NCI-H526 (cell line): ENCODE data around the gene GRIK3.

Experiments used
- DNase-seq, 2 experiments: peaks; one replicate each; lab custom pipeline; 2025; lab: John Stamatoyannopoulos, UW

Gene GRIK3

DNA sequence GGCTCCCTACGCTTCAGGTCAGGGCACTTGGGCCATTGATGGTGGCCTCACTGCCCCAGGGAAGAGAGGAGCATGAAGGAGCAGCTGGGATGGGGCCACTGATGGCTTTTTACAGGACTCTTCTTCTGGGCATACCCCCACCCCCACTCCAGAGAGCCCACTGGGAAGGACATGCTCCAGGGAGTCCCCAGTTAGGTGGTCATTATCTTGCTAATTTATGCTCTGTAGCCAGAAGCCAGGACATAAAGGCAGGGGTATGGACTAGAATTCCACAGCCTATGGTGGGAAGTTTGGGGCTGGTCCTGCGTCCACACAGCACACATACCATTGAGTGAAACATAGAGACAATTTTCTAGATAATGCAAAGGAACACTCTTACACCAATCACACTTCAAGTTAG, 8.8 kb upstream of the GRIK3 start:
- DNase-seq: no peak

DNA sequence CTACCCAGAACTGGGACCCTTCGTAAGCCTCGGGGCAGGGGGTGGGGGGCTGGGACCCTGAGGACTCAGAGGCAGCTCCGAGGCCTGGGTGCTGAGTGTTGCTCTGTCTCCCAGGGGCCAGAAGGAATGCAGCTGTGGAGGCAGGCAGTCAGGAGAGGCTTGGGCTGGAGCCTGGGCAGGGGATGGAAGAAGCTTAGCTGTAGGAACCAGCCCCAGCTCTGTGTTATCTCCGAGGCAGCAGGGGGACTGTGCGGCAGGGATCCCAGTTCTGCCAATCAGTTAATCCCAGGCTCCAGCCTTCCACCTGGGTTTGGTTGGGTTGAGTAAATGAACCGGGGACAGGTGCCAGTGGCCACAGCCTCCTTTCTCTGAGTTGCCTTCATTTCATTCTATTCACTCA, 8.2 kb upstream of the GRIK3 start:
- no peak for DNase-seq

DNA sequence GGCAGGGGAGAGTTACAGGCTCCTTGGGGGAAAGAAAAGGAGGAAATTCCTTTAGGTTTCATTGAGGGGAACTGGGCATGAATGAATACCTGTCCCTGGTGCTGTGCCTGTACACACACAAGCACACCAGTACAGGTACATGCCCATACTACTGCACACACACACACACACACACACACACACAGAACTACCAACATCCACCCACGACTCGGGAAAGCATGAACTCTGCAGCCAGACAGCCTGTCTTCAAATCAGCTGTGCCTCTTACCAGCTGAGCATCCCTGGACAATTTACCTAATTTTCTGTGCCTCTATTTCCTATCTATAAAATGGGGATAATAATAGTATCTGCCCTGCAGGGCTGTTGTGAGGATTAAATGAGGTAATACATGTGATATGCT, 7.2 kb upstream of the GRIK3 start:
- no peak for DNase-seq

DNA sequence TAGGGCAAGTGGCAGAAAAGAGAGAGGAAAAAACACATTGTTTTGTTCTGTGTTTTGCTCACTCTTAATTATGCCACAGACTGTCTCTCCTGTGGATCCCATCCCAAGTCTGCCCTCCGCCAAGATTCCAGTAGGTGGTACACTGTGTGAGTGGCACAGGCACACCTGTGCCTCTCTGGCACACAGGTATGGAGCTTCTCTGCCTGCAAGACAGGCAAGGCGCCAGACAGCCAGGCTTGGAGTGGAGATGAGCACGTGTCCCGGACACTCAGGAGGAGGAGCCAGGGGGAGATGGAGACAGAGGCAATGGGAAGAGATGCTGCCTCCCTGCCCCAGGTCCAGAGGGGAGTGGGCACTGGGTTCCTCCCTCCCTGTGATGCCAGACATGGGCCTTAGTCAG, 6.5 kb upstream of the GRIK3 start:
- DNase-seq: peak; percentile 77 to 78

DNA sequence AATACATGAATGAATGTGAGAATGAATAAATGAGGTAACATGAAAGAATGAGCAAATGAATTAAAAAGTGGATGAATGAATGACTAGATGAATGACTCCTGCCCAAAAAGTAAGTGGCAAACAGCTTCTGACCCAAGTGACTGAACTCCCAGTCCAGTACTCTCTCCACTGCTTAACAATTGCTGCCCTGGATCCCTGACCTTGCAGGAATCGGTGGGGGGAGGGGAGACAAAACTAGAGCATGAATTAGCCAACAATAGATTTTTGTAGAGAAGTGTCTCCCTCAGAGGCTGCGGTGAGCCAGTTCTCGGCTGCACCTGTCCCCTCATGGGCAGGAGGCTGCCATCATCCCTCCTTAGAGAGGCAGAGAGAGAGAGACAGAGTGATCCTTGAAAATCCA, 5.9 kb upstream of the GRIK3 start:
- peak in 1 of 2 experiments; percentile 39 for DNase-seq

DNA sequence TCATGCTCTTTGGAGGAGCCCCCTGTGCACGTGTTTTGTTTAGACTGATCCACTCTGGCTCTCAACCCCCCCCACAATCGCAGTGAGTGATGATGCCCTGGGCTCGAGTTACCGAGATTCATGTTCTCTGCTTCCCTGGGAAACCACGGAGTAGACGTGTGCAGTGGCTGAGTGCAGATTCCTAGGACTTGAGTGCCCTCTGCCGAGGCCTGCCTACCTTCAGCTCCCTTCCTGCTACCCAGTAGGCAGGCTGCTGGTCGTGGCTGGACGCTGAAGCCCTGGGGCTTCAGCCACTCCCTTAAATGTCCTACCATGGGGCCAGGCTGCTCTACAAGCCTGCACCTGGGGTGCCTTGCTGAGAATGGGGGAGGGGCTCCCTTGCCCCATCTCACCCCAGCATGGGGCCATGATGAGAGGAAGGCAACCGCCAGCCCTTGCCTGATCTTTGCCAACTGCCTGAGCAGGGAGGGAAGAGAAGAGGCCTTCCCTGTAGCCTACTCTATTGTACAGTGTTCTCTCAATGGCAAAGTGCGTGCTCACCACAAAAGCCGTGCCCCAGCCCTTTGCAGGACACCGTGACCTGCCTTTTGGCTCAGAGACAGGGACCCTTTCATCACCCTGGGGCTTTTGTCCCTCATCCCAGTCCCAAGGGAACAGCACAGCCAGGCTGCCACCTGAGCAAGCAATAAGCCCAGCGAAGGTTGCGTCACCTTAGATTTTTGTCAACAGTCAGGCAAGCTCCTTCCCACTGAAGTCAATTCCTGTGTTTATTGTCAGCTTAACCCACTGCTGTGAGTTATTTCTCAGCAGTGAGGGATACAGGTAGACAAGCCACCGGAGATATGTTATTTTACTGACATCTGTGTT, 4.1 kb upstream of the GRIK3 start:
- peak; percentile 89 to 97 for DNase-seq

DNA sequence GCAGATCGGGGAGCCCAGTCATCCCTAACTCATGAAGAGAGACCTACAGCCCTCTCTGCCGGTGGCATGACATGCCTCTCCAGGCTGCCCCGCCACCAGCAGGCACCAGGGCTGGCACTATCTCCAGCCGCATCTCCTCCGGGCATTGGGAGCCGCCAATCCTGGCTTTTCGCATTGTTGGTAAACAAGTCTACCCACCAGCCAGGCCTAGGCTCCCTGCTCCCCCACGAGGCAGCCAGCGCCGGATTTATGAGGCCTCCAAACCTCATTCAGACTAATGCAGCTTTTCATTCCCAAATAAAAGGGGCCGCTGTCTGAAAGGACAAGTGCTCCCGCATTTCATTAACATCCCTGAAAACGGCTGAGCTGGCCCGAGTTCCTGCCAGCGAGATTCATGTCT, 3.4 kb upstream of the GRIK3 start:
- DNase-seq: peak in 1 of 2 experiments; percentile 55

DNA sequence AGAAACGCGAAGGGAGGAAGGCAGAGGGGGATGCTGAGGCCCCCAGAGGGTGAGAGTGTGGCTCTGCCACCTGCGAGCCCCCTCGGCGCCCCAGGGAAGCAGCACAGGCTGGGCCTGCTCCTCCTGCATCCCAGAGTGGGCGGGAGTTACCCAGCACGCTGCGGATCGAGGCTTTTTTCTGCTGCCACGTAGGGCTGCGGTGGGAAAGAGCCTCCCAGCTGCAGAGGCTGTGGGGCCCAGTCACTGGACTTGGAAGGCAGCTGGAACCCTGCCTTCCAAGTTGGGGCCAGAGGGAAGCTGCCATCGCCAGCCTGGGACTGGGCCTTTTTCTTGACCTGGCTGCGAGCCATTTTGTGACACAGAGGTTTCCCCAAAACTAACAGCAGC, 2.3 kb upstream of the GRIK3 start:
- DNase-seq: no peak

DNA sequence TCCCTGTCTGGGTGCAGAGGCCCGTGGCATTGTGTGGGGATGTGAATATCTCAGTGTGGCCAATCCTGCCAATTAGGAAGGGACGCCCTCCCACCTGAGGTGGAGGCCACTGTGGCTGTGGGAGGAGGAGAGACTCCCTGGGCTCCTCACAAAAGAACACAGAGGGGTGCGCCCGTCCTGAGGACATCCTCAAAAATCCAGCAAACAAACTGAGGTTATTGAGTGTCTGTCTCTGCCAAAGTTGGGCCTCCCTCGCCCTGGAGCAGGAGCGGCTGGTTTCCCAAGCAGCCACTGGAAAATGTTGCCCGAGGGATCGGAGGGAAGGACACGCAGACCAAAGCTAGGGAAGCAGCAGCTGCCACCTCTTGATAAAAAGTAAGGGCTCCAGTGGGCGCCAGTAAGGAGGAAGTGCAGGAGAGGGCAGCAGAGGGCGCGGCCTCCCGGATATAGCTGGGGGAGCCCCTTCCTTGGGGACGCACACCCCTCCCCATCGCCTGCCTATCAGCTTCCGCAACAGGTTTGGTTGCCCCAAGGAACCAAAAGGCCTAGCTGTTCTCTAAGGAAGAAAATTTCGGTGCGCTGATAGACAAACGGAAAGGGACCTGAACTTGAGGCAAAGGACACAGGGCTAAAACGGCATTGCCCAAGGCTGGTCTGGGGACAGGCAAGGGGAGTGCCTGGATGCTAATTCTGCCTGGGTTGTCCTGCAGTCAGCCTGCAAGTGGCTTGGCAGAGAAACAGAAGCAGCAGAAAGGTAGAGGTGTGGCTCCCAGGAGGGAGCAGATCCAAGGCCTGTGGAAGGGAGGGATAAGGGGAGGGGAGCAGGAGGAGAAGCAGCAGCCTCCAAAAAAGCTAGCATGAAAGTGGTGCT, 1.7 kb upstream of the GRIK3 start:
- DNase-seq: peak; percentile 54 to 74

DNA sequence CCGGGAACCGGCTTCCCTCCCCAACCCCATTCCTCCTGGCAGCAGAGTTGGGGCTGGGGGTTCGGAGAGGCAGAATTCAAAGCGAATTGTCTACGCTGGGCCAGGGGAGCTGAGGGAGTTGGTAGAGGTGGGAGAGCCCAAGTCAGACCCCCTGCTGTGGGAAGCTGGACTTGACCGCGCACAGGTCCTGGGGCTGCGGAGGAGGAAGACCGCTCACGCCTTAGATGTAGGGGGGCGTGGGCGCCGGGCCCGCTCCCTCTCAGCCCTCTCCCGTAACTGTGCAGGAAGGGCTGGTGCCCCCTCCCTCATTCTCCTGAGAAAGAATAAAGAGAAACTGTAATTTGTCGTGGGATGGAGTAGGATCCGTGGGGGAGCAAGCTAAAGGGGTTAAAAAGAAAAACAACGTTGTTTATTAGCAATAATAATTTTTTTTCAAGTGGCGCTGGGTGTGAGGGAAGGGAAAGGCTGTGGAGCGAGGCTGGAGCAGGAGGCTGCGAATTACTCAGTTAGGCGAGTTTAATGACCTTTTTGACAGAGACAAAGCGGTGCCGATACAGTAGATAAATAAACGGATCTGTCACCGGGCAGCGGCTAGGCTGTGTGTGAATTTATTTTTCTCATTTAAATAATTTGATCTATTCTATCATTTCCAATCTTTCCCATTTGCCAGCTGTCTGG, 838 bp upstream of the GRIK3 start:
- peak; percentile 48 to 67 for DNase-seq

DNA sequence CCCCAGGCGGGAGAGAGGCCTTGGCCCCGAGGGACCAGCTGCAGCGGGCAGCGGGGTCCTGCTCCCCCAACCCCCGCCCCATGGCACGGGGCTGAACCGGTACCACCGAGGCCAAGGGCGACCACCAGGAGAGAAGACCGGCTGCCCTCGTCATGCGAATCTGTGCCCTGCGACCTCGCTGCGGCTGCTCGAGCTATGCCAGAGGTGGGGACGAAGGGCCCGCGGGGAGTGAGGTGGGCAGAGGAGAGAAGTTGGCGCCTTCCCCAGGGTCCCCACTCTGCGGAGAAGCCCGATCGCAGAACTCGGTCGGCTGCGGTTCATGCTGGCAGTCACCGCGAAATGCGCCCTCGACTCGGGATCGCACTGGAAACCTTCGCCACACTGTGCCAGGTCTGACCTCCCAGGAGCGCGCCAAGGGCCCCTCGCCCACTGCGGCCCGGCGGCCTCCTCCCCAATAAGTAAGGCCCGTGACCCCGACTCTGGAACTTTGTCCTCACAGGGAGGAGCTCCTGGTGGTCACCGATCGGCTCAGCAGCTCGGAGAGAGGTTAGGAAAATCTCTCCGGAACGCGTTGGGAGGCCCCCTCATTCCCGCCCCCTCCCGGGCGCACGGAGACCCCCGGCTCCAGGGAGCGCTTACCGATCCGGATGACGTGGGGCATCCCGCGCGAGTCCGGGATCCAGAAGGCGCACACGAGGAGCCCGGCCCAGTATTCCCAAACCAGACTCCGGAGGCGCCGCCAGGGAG, 787 bp downstream of the GRIK3 start:
- peak in 1 of 2 experiments; percentile 75 for DNase-seq

DNA sequence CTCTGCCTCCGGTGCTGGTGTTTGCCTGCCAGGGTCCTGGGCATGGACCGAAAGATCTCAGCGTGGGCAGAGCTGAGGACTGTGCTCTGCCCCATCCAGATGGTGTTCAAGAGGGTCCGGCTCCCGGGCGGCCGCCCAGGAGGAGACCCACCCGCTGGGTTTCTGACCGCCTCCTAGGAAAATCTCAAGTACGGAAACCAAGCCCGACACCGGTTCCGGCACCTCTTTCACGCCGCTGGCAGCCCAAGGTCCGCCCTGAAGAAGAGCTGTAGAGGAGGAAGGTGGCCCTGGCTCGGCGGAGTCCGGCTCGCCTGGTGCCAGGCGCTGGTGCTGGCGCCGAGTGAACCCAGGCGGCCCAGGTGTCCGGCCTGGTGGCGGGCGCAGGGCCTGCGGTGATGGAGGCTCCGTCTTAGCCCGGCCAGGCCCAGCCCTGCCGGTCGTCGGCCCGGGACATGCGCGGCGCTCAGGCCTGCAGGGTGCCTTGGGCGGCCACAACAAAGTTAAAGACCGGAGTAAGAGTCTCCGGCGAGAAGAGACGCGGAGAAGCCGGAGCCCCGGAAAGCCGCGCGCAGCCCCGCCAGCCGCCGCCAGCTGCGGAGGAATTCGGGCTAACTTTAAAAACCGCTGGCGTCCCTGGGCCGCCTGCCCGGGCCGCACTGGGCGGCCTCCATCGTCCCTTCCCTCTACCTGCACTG, 1.5 kb downstream of the GRIK3 start:
- DNase-seq: peak in 1 of 2 experiments; percentile 68

DNA sequence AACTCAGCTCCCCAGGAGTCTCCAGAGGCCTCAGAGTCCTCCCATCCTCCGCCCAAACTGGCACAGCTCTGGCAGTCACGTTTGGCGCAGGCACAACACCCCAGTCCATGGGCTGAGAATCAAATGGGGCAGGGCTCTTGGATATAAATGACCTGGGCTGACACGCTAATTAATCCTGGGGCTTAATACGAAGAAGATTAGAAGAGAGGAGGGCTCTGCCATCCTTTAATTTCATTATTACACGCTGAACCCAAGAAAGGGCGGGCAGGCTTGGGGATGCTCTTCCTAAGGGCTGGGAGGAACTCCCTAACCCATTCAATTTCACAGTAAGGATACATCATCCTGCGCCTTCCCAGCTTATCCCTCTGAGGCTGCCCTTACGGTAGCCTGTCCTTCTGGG, 2.4 kb downstream of the GRIK3 start:
- DNase-seq: peak in 1 of 2 experiments; percentile 16

DNA sequence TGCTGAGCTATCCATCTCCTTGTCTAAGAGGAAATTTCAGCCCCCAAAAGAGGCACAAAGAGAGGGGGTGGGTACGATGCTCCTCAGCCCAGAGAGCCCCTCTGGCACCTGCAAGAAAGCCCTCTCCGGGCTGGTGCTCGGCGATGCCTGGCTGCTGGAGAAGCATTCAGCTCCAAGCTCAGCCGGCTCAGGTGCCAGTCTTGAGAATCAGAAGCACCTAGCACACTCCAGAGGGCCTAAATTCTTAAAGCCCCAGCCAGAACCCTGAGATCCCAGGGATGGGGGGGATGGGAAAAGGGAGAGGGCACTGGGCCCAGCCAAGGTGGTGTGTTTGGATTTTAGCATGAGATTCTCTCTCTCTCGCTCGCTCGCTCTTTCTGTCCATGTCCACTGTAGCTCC, 2.9 kb downstream of the GRIK3 start:
- DNase-seq: no peak

DNA sequence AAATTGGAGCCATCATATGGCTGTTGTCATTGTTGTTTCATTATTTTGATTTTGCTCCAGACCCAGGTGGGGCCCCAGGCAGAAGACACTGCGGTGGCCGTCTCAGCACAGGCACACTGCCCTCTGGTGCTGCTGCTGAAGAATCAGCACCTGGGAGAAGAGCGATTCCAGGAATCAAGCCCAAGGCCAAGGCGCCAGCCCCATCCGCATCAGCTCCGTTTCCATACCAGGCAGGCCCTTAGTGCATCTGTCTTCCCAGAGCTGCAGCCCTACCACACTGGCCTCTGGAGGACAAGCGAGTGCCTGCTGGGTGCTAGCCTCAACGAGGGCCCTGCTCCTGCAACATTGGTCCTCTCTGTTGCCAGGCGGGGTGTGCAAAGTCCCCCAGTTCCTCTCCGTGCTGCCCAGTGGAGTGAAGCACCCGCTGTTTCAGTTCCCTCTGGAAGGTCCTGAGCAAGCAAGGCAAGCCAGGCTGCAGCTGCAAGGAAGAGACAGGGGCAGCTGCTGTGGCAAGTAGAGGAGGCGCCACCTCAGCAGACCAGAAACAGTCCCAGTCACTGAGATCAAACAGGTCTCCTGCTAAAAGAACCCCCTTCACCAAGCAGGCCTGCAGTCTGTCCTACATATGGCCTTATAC, 5.2 kb downstream of the GRIK3 start:
- DNase-seq: peak in 1 of 2 experiments; percentile 43

DNA sequence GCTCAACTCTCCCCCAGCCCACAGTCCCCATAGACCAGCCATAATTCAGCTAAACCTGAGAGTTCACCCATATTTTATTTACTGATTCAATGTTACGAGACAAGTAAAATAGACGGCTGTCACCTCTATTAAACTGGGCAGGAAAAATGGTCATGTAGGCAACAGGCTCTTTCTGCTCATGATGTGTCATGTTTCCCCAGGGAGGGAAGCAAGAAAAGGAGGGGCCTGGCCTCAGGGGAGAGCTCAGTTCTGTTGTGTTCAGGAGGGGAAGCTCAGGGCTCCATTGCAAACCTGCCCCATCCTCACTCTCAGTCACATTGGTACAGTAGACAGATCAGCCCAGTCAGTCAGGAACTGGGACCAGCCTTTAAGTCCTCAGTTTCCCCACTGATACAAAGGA, 12.8 kb downstream of the GRIK3 start:
- no peak for DNase-seq

DNA sequence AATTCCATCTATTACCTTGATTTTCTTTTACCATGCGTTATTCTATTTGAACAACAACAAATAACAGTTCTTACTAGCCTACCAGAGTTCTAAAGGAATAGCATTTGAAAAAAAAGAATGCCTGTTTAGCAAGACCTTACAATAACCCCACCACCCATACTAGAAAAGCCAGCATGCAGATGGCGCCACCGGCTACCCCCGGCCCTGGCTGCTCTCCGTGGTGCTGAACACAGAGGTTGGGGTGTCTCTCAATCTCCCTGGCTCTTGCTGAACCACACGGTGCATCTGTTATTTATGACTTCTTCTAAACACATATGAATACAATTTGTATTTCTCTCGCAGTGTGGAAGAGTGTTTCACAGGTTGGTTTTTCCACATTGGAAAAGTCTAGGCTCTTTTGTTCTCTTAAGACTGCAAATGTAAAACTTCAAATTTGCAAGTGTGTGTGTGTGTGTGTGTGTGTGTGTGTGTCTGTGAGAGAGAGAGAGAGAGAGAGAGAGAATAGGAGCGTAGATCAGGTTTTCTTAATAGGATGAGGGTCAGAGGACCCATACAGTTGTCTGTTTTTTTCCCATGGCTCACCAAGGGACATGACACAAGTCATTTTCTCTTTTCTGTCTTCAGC, 13.6 kb downstream of the GRIK3 start:
- no peak for DNase-seq

DNA sequence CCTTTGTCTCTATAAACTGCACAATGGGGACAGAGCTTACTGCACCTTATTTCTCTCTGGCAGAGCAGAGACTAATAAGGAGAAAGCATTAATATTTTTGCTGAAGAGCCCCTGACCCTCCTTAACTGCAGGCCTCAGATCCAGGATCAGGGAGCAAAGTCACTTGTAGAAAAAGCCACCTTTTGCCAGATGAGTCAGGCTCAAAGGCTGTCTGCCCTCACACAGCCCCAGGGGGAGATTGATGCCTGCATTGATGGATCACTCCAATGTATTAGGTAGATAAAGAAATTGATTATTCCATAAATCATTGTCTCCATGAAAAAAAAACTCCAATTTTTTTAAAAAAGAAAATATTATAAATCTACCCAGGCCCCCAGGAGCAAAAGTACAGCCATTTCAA, 15.8 kb downstream of the GRIK3 start:
- DNase-seq: no peak

DNA sequence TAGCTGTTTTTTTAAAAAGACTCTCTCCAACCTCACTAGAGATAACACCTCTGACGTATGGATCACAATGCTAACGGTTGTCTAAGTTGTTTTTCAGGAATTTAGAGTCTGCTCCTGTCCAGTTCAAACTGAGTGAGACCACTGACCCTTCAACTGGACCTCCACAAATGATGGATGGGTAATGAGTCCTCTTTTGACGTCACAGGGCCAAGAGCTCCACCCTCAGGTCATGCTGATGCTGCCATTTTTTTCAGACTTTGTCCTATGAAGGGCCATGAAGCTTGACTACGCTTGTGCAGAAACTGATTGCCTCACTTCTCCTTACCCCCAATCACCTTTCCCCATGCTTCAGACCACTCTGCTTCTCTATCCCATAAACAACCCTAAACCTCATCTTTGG, 16.6 kb downstream of the GRIK3 start:
- peak in 1 of 2 experiments; percentile 53 for DNase-seq

DNA sequence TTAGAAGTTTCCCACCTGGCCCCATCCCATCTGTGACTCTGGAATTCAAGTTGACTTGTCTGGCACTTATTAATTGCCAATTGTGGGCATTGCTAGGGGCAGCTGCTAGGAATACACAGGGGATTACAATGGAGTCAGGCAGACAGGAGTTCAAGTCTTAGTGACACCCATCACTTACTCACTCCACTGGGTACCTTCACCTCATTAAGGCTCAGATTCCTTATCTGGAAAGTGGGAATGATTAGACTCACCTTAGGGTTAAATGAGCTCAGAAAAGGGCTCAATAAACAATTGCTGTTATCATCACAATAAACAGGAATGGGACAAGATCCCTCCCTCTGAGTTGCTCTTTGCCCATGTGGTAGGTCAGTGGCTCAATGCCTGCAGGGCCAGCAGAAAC, 18.2 kb downstream of the GRIK3 start:
- DNase-seq: no peak
